Tibial artery (tissue), 4 donors: Measurements from ENCODE around the gene SLCO4A1.

ENCODE experiments used
- DNase-seq, 2 donors: peaks; one replicate each; pipeline ENCODE4 v3.0.0-alpha.2; 2019
- H3K27ac ChIP-seq, 2 donors: fragments of 200-600 bp; sonication (generic) in 1 of 2; 1 replicate in 1 of 2; 2 replicates in 1 of 2; pipeline ENCODE4 v1.5.1; 2018 to 2019; ENCODE audit warnings: mild to moderate bottlenecking in 1 of 2
- H3K27me3 ChIP-seq, 2 donors: fragments of 200-600 bp; sonication (generic) in 1 of 2; one replicate each; pipeline versions ENCODE4 v1.5.1 to v1.6.0; 2016 to 2019
- H3K36me3 ChIP-seq, 3 donors: fragments of 200-600 bp; sonication (generic) in 2 of 3; one replicate each; pipeline ENCODE4 v1.5.1; 2016 to 2019; ENCODE audit warnings: mild to moderate bottlenecking in 2 of 3
- H3K4me1 ChIP-seq, 4 donors: fragments of 200-600 bp; sonication (generic) in 2 of 4; 1 replicate in 3 of 4; 2 replicates in 1 of 4; pipeline ENCODE4 v1.5.1; 2016 to 2019
- H3K4me3 ChIP-seq, 2 donors: fragments of 200-600 bp; sonication (generic) in 1 of 2; 1 replicate in 1 of 2; 2 replicates in 1 of 2; pipeline ENCODE4 v1.5.1; 2018 to 2019; ENCODE audit warnings: mild to moderate bottlenecking in 2 of 2
- H3K9me3 ChIP-seq, 3 donors: fragments of 200-600 bp; sonication (generic) in 1 of 3; one replicate each; pipeline ENCODE4 v1.5.1; 2016 to 2019
- CTCF ChIP-seq, 2 experiments: fragments of 200-600 bp in 1 of 2; fragments of 450-650 bp in 1 of 2; IDR thresholded peaks; one replicate each; pipeline ENCODE4 v1.5.1; 2017 to 2019; ENCODE audit warnings: antibody characterized with exemption in 2 of 2, mild to moderate bottlenecking in 1 of 2, moderate library complexity in 1 of 2
- intact Hi-C: fragments of 100-400 bp; cut with DNase I; formaldehyde crosslinking; loops from one replicate; pipeline ENCODE4 v1.15.0; 2023; ENCODE audit warnings: low total_unique reads

Gene SLCO4A1

GRCh38 chr20:62719250-62719935, 77.1 kb downstream of the SLCO4A1 start:
- intact Hi-C loops: no loop called here
- TF ChIP-seq CTCF (IDR thresholded peaks at IDR 0.05): no peak
- peaks cover 3 to 31% (median 23%) of the 10 kb centered on the region in 3 donors for H3K9me3 ChIP-seq

More at GRCh38 chr20:62719250-62719935, 77.1 kb downstream of the SLCO4A1 start:
- Histone ChIP-seq H3K27me3 (peaks cover 0 to 46% of the 10 kb centered on the region in 2 donors), H3K4me1 (no peaks in the 10 kb centered on the region), H3K36me3 (no peaks in the 10 kb centered on the region), H3K4me3 (no peak overlapping the region), H3K27ac (no peak overlapping the region)
- DNase-seq: no peak
